H1 (cell line): ENCODE measurements around the gene RICTOR. TPM values are rescaled to one million over a fixed set of nuclear protein-coding genes. Genes with fewer than 3 reads are reported as not detected.

Experiments used
- CTCF ChIA-PET: fragments of 300-600 bp; sonication (Branson Sonifier 250); formaldehyde crosslinking; loops from one replicate; lab custom pipeline; 2021; ENCODE audit not compliant: partially characterized antibody; lab: Charles Lee
- POLR2A ChIA-PET: fragments of 300-600 bp; sonication (Branson Sonifier 250); formaldehyde crosslinking; loops from one replicate; lab custom pipeline; 2021; ENCODE audit warnings: inconsistent platforms; ENCODE audit not compliant: partially characterized antibody; lab: Charles Lee
- DNase-seq, 2 experiments: peaks; one replicate each; pipeline versions ENCODE4 v3.0.0 to v3.0.0-alpha.2; 2010 to 2022; ENCODE audit warnings: low spot score in 2 of 2, low read depth in 1 of 2, mixed read lengths in 1 of 2
- FAIRE-seq: peaks from 2 replicates; lab custom pipeline; 2011; peaks lifted over from hg19 to GRCh38; lab: Jason Lieb, UNC
- H2AFZ ChIP-seq: 2 replicates; pipeline ENCODE4 v1.8.1; 2012; ENCODE audit warnings: low read length, inconsistent platforms
- H2AK5ac ChIP-seq: 2 replicates; pipeline ENCODE4 v1.6.1; 2013; ENCODE audit warnings: low read depth, low read length
- H2BK120ac ChIP-seq: replicated peaks from 2 replicates; pipeline ENCODE3; 2013; ENCODE audit warnings: low read depth, low read length, inconsistent platforms
- H2BK12ac ChIP-seq: 2 replicates; pipeline ENCODE4 v1.6.1; 2013; ENCODE audit warnings: low read depth, low read length
- H2BK15ac ChIP-seq: 2 replicates; pipeline ENCODE4 v1.6.1; 2013; ENCODE audit warnings: low read length
- H2BK20ac ChIP-seq: 2 replicates; pipeline ENCODE4 v1.6.1; 2013; ENCODE audit warnings: low read length
- H2BK5ac ChIP-seq: 2 replicates; pipeline ENCODE4 v1.6.1; 2013; ENCODE audit warnings: low read depth, low read length
- H3K14ac ChIP-seq: 2 replicates; pipeline ENCODE4 v1.6.1; 2013; ENCODE audit warnings: inconsistent platforms; ENCODE audit not compliant: insufficient read length
- H3K18ac ChIP-seq: 2 replicates; pipeline ENCODE4 v1.6.1; 2013; ENCODE audit warnings: low read length; ENCODE audit errors: extremely low read depth
- H3K23ac ChIP-seq: 2 replicates; pipeline ENCODE4 v1.6.1; 2013; ENCODE audit warnings: inconsistent platforms; ENCODE audit not compliant: insufficient read length
- H3K23me2 ChIP-seq: 2 replicates; pipeline ENCODE4 v1.6.1; 2013; ENCODE audit warnings: low read depth, low read length
- H3K27ac ChIP-seq: 2 replicates; pipeline ENCODE4 v1.6.1; 2011; ENCODE audit warnings: low read depth, low read length, inconsistent platforms
- H3K27me3 ChIP-seq, 4 experiments: replicated peaks in 1 of 4; 1 replicate in 1 of 4; 2 replicates in 3 of 4; pipeline versions ENCODE4 v1.6.1 to v1.8.1; 2011 to 2013; ENCODE audit warnings: low read length in 3 of 4, mild to moderate bottlenecking in 3 of 4, inconsistent platforms in 2 of 4, mixed read lengths in 2 of 4, moderate library complexity in 1 of 4; ENCODE audit not compliant: control insufficient read depth in 3 of 4, insufficient read depth in 3 of 4; ENCODE audit errors: extremely low read depth in 1 of 4
- H3K36me3 ChIP-seq, 4 experiments: 2 replicates each; pipeline versions ENCODE4 v1.6.1 to v1.8.1; 2011 to 2013; ENCODE audit warnings: mild to moderate bottlenecking in 4 of 4, low read length in 3 of 4, moderate library complexity in 2 of 4, control low read depth in 1 of 4, inconsistent platforms in 1 of 4; ENCODE audit not compliant: insufficient read depth in 4 of 4, control insufficient read depth in 2 of 4
- H3K4ac ChIP-seq: replicated peaks from 2 replicates; pipeline ENCODE3; 2013; ENCODE audit warnings: low read length, low read depth, mixed read lengths, inconsistent platforms; ENCODE audit not compliant: insufficient read length
- H3K4me1 ChIP-seq, 4 experiments: replicated peaks in 1 of 4; 1 replicate in 1 of 4; 2 replicates in 3 of 4; pipeline versions ENCODE4 v1.6.1 to v1.8.1; 2011 to 2013; ENCODE audit warnings: low read length in 3 of 4, inconsistent platforms in 2 of 4, mixed read lengths in 1 of 4; ENCODE audit not compliant: insufficient read depth in 4 of 4, control insufficient read depth in 3 of 4
- H3K4me2 ChIP-seq, 2 experiments: 2 replicates each; pipeline versions ENCODE4 v1.6.1 to v1.8.1; 2011 to 2013; ENCODE audit warnings: low read depth in 2 of 2, low read length in 2 of 2, control low read depth in 1 of 2, inconsistent platforms in 1 of 2, mild to moderate bottlenecking in 1 of 2; ENCODE audit not compliant: insufficient read depth in 1 of 2
- H3K4me3 ChIP-seq, 4 experiments: fragments of 200-600, 300-600 bp in 1 of 4; sonication (generic), shearing (Covaris generic), sonication (Bioruptor Twin) in 1 of 4; 2 replicates each; pipeline versions ENCODE4 v1.5.1 to v1.8.1; 2011 to 2016; ENCODE audit warnings: low read length in 4 of 4, low read depth in 3 of 4, control low read depth in 2 of 4, inconsistent platforms in 2 of 4, mild to moderate bottlenecking in 2 of 4, mixed read lengths in 1 of 4, moderate library complexity in 1 of 4; ENCODE audit not compliant: insufficient read depth in 2 of 4; ENCODE audit errors: extremely low read depth in 1 of 4
- H3K56ac ChIP-seq: replicated peaks from 2 replicates; pipeline ENCODE3; 2013; ENCODE audit warnings: low read depth, mild to moderate bottlenecking, mixed read lengths, low read length, inconsistent platforms; ENCODE audit not compliant: insufficient read length
- H3K79me1 ChIP-seq: 2 replicates; pipeline ENCODE4 v1.6.1; 2013; ENCODE audit warnings: low read depth, low read length, control low read depth
- H3K79me2 ChIP-seq, 2 experiments: 2 replicates each; pipeline versions ENCODE4 v1.6.1 to v1.8.1; 2012 to 2013; ENCODE audit warnings: low read length in 2 of 2, mild to moderate bottlenecking in 2 of 2, inconsistent platforms in 1 of 2; ENCODE audit not compliant: insufficient read depth in 2 of 2, control insufficient read depth in 1 of 2
- H3K9ac ChIP-seq, 4 experiments: replicated peaks in 1 of 4; 1 replicate in 1 of 4; 2 replicates in 3 of 4; pipeline versions ENCODE4 v1.6.1 to v1.8.1; 2011 to 2013; ENCODE audit warnings: low read depth in 3 of 4, low read length in 3 of 4, control low read depth in 2 of 4, mild to moderate bottlenecking in 2 of 4, moderate library complexity in 2 of 4, inconsistent platforms in 1 of 4; ENCODE audit errors: extremely low read depth in 1 of 4
- H3K9me3 ChIP-seq, 2 experiments: 2 replicates each; pipeline versions ENCODE4 v1.6.1 to v1.8.1; 2012 to 2013; ENCODE audit warnings: mild to moderate bottlenecking in 2 of 2, moderate library complexity in 2 of 2, control low read depth in 1 of 2, inconsistent platforms in 1 of 2, low read depth in 1 of 2, low read length in 1 of 2, mixed read lengths in 1 of 2; ENCODE audit not compliant: insufficient read depth in 2 of 2
- H4K20me1 ChIP-seq, 2 experiments: replicated peaks in 1 of 2; 2 replicates each; pipeline versions ENCODE3 to v1.8.1; 2011 to 2013; ENCODE audit warnings: inconsistent platforms in 2 of 2, low read length in 2 of 2, mild to moderate bottlenecking in 1 of 2; ENCODE audit not compliant: insufficient read depth in 2 of 2, control insufficient read depth in 1 of 2
- H4K5ac ChIP-seq: 2 replicates; pipeline ENCODE4 v1.6.1; 2013; ENCODE audit warnings: low read length, low read depth, mixed read lengths, inconsistent platforms; ENCODE audit not compliant: insufficient read length
- H4K8ac ChIP-seq: 2 replicates; pipeline ENCODE4 v1.8.0; 2013; ENCODE audit warnings: mild to moderate bottlenecking, moderate library complexity, low read length, inconsistent platforms; ENCODE audit not compliant: insufficient read depth; ENCODE audit errors: extremely low read depth
- H4K91ac ChIP-seq: replicated peaks from 2 replicates; pipeline ENCODE3; 2013; ENCODE audit warnings: low read length, mixed read lengths, inconsistent platforms; ENCODE audit not compliant: insufficient read length
- BCL11A ChIP-seq, 2 experiments: IDR thresholded peaks; one replicate each; pipeline ENCODE4 v1.6.1; 2011; ENCODE audit warnings: low read depth in 2 of 2, low read length in 2 of 2, mild to moderate bottlenecking in 2 of 2
- CBX5 ChIP-seq: fragments of 300-800, 300-1000 bp; sonication (generic); IDR thresholded peaks from 2 replicates; pipeline ENCODE4 v1.7.1; 2016; ENCODE audit warnings: antibody characterized with exemption, low read length, low read depth
- JUN ChIP-seq: IDR thresholded peaks from 2 replicates; pipeline ENCODE4 v1.6.1; 2011; ENCODE audit warnings: low read depth, mild to moderate bottlenecking, improper control_type of control experiment, low read length
- KDM1A ChIP-seq: fragments of 200-600, 300-600 bp; sonication (generic); IDR thresholded peaks from 2 replicates; pipeline ENCODE4 v1.7.1; 2016; ENCODE audit warnings: mild to moderate bottlenecking, low read length, borderline replicate concordance
- KDM4A ChIP-seq: IDR thresholded peaks from one replicate; pipeline ENCODE4 v1.7.1; 2012; ENCODE audit warnings: low read depth, mild to moderate bottlenecking, moderate library complexity, low read length, inconsistent platforms; ENCODE audit not compliant: severe bottlenecking
- SAP30 ChIP-seq: fragments of 300-600 bp; sonication (generic); IDR thresholded peaks from 2 replicates; pipeline ENCODE4 v1.7.1; 2012; ENCODE audit warnings: low read length, moderate library complexity, mild to moderate bottlenecking, inconsistent platforms; ENCODE audit not compliant: insufficient read depth, insufficient replicate concordance
- SIX5 ChIP-seq: IDR thresholded peaks from 2 replicates; pipeline ENCODE4 v1.6.1; 2011; ENCODE audit warnings: mild to moderate bottlenecking, low read depth, low read length
- SP2 ChIP-seq: IDR thresholded peaks from 2 replicates; pipeline ENCODE4 v1.6.1; 2012; ENCODE audit warnings: mild to moderate bottlenecking, low read length, inconsistent platforms
- TAF1 ChIP-seq: IDR thresholded peaks from 2 replicates; pipeline ENCODE4 v1.6.1; 2011; ENCODE audit warnings: mild to moderate bottlenecking, low read depth, low read length
- TAF7 ChIP-seq: optimal IDR thresholded peaks from 2 replicates; pipeline ENCODE3; 2011; ENCODE audit warnings: low read depth, mild to moderate bottlenecking, inconsistent platforms, low read length, moderate library complexity, borderline replicate concordance
- TCF12 ChIP-seq: IDR thresholded peaks from 2 replicates; pipeline ENCODE4 v1.6.1; 2011; ENCODE audit warnings: low read depth, mild to moderate bottlenecking, low read length
- WGBS, 2 experiments: shearing (Covaris generic) in 1 of 2; methylation state at CpG; one replicate each; pipeline versions ENCODE4 v1.1.6 to v1.1.7; 2013 to 2015; ENCODE audit warnings: low lambda C conversion rate in 2 of 2, mixed read lengths in 2 of 2, inconsistent platforms in 1 of 2, low coverage in 1 of 2, missing lambda C conversion rate in 1 of 2; ENCODE audit not compliant: insufficient replicate concordance in 2 of 2, insufficient coverage in 1 of 2, insufficient read length in 1 of 2; ENCODE audit errors: extremely low coverage in 1 of 2, missing lambda C conversion rate in 1 of 2; 5-methylcytosine and 5-hydroxymethylcytosine counted together
- polyA plus RNA-seq, 7 experiments: library from polyadenylated mRNA; depleted of rRNA in 3 of 7; stranded (reverse) in 5 of 7; unstranded in 2 of 7; fragments of >200 nt in 5 of 7; fragments of 200-250 nt in 2 of 7; gene quantifications; 1 replicate in 5 of 7; 2 replicates in 1 of 7; 4 replicates in 1 of 7; pipeline versions ENCODE4 v1.2.1 to v1.2.3, GENCODE V29; 2011 to 2013; ENCODE audit warnings: missing spikeins in 2 of 7, mixed read lengths in 2 of 7
- total RNA-seq: library from RNA; stranded (reverse); fragmentation: NEBNext Ultra II Directional; extraction: Animal tissue kit (Norgen Biotek cat#: 25700); gene quantifications from 2 replicates; pipeline ENCODE4 v1.2.1, GENCODE V29; 2021
- TF ChIP-seq, protein P1 (sequence below), 3 experiments: IDR thresholded peaks; 1 replicate in 2 of 3; 2 replicates in 1 of 3; pipeline versions ENCODE4 v1.5.1 to v1.6.1; 2011; ENCODE audit warnings: low read length in 3 of 3, mild to moderate bottlenecking in 3 of 3, inconsistent platforms in 2 of 3, low read depth in 1 of 3, moderate library complexity in 1 of 3; ENCODE audit not compliant: insufficient read depth in 1 of 3; ENCODE audit errors: control extremely low read depth in 1 of 3

RICTOR gene
- total and polyA plus RNA-seq, 2 of the 8 experiments (the other 6 are each of a cell fraction or from before 2014, with no cell fraction given): 4.3 to 26.6 TPM

DNA sequence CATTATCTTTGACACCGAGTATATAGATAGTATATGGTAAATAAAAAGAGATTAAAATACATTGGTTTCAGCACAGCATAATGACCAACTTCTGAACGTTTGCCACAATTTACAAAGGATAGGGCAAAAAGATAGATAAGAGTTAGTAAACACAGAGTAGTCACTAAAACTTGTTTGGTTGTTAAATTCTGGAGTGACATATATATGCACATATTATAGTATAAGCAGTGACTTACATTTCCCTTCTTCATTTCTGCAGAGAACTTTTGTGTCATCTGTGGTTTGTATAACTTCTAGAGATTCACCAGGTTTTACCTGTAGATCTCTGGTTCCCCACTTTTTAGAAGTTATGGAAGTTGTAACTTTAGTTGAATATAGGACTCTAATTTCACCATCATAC lies 44.4 kb upstream of the RICTOR start:
- Histone ChIP-seq H3K79me2 (no peaks in the 10 kb centered on the region), H3K27ac (no peak overlapping the region), H4K5ac (no peak overlapping the region), H4K8ac (no peak overlapping the region), H3K23ac (no peak overlapping the region), H2BK15ac (no peak overlapping the region), H2BK120ac (no peak overlapping the region), H3K9ac (no peak overlapping the region), H3K4me3 (no peak overlapping the region), H3K4me1 (no peaks in the 10 kb centered on the region), H3K18ac (no peak overlapping the region), H3K79me1 (no peaks in the 10 kb centered on the region), H2BK20ac (no peak overlapping the region), H3K4me2 (no peak overlapping the region), H4K91ac (no peak overlapping the region), H3K56ac (no peak overlapping the region), H2BK12ac (no peak overlapping the region), H2AFZ (no peak overlapping the region), H3K14ac (no peak overlapping the region), H2AK5ac (no peak overlapping the region), H3K23me2 (no peaks in the 10 kb centered on the region), H2BK5ac (no peak overlapping the region), H4K20me1 (no peaks in the 10 kb centered on the region), H3K36me3 (no peaks in the 10 kb centered on the region), H3K27me3 (no peaks in the 10 kb centered on the region), H3K4ac (no peak overlapping the region), H3K9me3 (no peaks in the 10 kb centered on the region)
- no peak for FAIRE-seq
- WGBS, 2 experiments: 80% methylated on average over 2 of the region's 2 CpGs; no CpG with 5 or more reads in 1 of the 2 experiments
- TF ChIP-seq, protein P1, sequence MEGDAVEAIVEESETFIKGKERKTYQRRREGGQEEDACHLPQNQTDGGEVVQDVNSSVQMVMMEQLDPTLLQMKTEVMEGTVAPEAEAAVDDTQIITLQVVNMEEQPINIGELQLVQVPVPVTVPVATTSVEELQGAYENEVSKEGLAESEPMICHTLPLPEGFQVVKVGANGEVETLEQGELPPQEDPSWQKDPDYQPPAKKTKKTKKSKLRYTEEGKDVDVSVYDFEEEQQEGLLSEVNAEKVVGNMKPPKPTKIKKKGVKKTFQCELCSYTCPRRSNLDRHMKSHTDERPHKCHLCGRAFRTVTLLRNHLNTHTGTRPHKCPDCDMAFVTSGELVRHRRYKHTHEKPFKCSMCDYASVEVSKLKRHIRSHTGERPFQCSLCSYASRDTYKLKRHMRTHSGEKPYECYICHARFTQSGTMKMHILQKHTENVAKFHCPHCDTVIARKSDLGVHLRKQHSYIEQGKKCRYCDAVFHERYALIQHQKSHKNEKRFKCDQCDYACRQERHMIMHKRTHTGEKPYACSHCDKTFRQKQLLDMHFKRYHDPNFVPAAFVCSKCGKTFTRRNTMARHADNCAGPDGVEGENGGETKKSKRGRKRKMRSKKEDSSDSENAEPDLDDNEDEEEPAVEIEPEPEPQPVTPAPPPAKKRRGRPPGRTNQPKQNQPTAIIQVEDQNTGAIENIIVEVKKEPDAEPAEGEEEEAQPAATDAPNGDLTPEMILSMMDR (IDR thresholded peaks at IDR 0.05; ENCODE audit: control extremely low read depth in 1 of 3, insufficient read depth in 1 of 3, low read depth in 1 of 3, low read length in 3 of 3): no peak
- TF ChIP-seq SIX5 (no peak), SAP30 (no peak), TAF1 (no peak), CBX5 (no peak), JUN (no peak), SP2 (no peak), TCF12 (no peak), TAF7 (no peak), KDM4A (no peak), KDM1A (no peak), BCL11A (IDR thresholded peaks at IDR 0.05; ENCODE audit: low read depth in 2 of 2, low read length in 2 of 2) (no peak)
- ChIA-PET POLR2A (no interaction called here), CTCF (interaction anchor here (0.9 to 1.5 kb wide), 3 partner anchors 16 to 46 kb away, joined by 3 to 4 read pairs (median 3); no protein-coding TSS in a partner anchor)
- DNase-seq: no peak
